Mesodermal cell (in vitro differentiated cells): Measurements from ENCODE around the gene LRBA.

Source experiments
- H3K27ac ChIP-seq: 2 replicates; pipeline ENCODE4 v1.7.0; 2013; ENCODE audit warnings: mild to moderate bottlenecking, low read depth, low read length, moderate library complexity; ENCODE audit not compliant: severe bottlenecking
- H3K36me3 ChIP-seq: 2 replicates; pipeline ENCODE4 v1.7.1; 2013; ENCODE audit warnings: mild to moderate bottlenecking, low read length, moderate library complexity; ENCODE audit not compliant: control insufficient read depth, insufficient read depth
- H3K4me1 ChIP-seq: one replicate; pipeline ENCODE4 v1.7.1; 2013; ENCODE audit warnings: mild to moderate bottlenecking, low read length; ENCODE audit not compliant: insufficient read depth, control insufficient read depth, poor library complexity, severe bottlenecking
- H3K4me3 ChIP-seq: 2 replicates; pipeline ENCODE4 v1.7.0; 2013; ENCODE audit warnings: low read length, control low read depth, mild to moderate bottlenecking; ENCODE audit not compliant: insufficient read depth, poor library complexity, severe bottlenecking; ENCODE audit errors: extremely low read depth
- H3K9me3 ChIP-seq: 2 replicates; pipeline ENCODE4 v1.7.1; 2013; ENCODE audit warnings: mild to moderate bottlenecking, low read length, moderate library complexity; ENCODE audit not compliant: control insufficient read depth
- WGBS, 2 experiments: methylation state at CpG; one replicate each; pipeline ENCODE4 v1.1.5; 2013; ENCODE audit warnings: missing lambda C conversion rate in 2 of 2; ENCODE audit not compliant: insufficient coverage in 2 of 2; 5-methylcytosine and 5-hydroxymethylcytosine counted together

The LRBA gene

DNA sequence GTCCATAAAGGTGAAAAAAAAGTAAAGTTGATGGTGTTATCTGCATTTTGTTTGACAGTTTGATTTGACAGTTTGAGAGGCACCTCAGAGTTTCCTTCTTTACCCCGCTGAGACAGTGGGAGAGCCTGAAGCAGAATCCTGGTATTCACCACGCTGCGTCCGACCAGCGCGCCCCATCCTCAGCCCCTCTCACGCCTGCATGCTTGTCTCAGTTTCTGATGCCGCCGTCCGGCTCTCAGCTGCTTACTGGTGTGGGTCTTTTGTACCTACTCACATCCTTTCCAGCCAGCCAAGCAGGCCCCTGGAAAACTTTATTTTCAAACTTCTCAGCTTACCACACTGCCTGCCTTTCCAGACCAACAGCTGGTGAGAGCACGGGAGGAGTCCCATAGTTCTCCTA is 761.7 kb downstream of the LRBA start:
- WGBS, 2 experiments: 95 to 99% methylated on average over 11 of the region's 11 CpGs
- Histone ChIP-seq H3K9me3 (no peaks in the 10 kb centered on the region), H3K36me3 (no peaks in the 10 kb centered on the region), H3K4me3 (no peak overlapping the region), H3K27ac (no peak overlapping the region), H3K4me1 (peaks cover 3% of the 10 kb centered on the region)

DNA sequence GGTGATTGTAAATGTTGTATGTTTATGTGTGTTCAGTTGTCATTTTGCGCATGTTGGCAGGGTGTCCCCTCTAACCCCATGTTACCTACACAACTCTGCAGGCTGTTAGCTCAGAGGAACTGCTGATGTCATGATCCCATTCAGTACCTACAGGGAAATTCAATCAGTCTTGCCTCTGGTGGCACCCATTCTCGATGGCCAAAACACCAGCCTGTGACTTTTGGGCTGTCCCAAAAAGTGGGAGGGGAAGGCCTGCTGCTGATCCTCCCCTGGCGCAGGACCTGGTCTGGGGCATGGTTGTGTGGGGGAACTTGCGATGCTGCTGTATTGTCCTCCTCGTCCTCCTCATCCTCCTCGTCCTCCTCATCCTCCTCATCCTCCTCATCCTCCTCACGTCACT is 762.3 kb downstream of the LRBA start:
- peaks cover 3% of the 10 kb centered on the region for H3K4me1 ChIP-seq
- no peaks in the 10 kb centered on the region for H3K36me3 ChIP-seq
- H3K4me3 ChIP-seq: no peak overlapping the region
- H3K9me3 ChIP-seq: no peaks in the 10 kb centered on the region
- WGBS, 2 experiments: 97 to 100% methylated on average over 4 to 5 of the region's 7 CpGs
- peak overlapping the region; percentile 36 for H3K27ac ChIP-seq

DNA sequence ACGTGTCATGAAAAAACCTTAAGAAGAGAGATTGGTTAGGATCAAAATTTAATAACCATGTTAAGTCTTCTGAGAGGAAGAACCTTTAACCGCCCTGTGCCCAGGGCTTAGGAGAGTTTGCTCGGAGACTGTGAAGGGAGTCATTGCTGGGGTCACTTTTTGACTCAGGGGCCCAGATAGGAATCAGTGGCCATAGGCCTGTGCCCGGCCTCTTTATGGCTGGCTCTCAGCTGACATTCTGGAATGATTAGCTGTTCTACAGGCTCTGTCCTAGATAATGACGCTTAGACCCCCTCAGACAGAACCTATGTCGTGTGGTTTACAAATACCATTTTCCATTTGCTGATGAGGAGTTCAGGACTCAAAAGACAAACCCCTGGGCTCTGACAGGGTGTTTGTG is 762.8 kb downstream of the LRBA start:
- Histone ChIP-seq H3K9me3 (no peaks in the 10 kb centered on the region), H3K27ac (peak overlapping the region; percentile 36), H3K36me3 (no peaks in the 10 kb centered on the region), H3K4me3 (no peak overlapping the region), H3K4me1 (peaks cover 3% of the 10 kb centered on the region)
- WGBS, 2 experiments: 71 to 92% methylated on average over 1 to 6 of the region's 6 CpGs

DNA sequence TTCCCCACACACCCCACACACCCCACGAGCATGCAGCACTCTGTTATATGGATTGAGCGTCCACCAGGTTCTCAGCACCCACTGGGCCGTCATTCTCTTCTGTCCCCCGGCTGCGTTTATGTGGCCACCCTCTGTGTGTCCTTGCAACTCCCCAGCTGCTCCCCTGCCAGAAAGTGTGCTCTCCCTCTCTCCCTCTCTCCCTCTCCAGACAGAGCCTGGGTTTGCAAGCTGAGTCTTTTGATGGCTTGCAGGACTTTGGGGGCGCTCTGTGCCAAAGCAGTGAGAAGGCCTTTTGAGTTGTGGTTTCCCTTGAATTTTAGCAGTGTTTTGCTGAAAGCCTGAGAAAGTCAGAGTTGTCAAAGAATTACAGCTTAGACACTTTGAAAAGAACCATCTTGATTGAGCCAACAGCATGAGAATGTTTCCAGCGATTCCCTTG is 763.3 kb downstream of the LRBA start:
- Histone ChIP-seq H3K4me1 (peaks cover 3% of the 10 kb centered on the region), H3K27ac (peak overlapping the region; percentile 46), H3K9me3 (no peaks in the 10 kb centered on the region), H3K4me3 (no peak overlapping the region), H3K36me3 (no peaks in the 10 kb centered on the region)
- 56 to 77% methylated on average over 4 to 6 of the region's 7 CpGs for WGBS, 2 experiments

DNA sequence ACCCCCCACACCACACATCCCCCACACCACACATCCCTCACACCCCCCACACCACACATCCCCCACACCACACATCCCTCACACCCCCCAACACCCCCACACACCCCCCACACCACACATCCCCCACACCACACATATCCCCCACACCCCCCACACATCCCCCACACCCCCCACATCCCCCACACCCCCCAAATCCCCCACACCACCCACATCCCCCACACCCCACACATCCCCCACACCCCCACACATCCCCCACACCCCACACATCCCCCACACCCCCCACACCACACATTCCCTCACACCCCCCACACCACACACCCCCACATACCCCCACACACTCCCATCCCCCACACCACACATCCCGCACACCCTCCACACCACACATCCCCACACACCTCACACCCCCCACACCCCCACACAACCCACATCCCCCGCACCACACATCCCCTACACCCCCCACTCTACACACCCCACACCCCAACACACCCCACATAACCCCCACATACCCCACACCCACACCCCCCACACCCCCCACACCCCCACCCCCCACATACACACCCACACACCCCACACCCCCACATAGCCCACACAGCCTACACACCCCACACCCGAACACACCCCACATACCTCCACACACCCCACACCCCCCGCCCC is 764.0 kb downstream of the LRBA start:
- H3K36me3 ChIP-seq: no peaks in the 10 kb centered on the region
- H3K4me3 ChIP-seq: no peak overlapping the region
- no peak overlapping the region for H3K27ac ChIP-seq
- H3K4me1 ChIP-seq: peaks cover 3% of the 10 kb centered on the region
- H3K9me3 ChIP-seq: no peaks in the 10 kb centered on the region
- no CpG with 5 or more reads among the region's 4 CpGs for WGBS, 2 experiments

DNA sequence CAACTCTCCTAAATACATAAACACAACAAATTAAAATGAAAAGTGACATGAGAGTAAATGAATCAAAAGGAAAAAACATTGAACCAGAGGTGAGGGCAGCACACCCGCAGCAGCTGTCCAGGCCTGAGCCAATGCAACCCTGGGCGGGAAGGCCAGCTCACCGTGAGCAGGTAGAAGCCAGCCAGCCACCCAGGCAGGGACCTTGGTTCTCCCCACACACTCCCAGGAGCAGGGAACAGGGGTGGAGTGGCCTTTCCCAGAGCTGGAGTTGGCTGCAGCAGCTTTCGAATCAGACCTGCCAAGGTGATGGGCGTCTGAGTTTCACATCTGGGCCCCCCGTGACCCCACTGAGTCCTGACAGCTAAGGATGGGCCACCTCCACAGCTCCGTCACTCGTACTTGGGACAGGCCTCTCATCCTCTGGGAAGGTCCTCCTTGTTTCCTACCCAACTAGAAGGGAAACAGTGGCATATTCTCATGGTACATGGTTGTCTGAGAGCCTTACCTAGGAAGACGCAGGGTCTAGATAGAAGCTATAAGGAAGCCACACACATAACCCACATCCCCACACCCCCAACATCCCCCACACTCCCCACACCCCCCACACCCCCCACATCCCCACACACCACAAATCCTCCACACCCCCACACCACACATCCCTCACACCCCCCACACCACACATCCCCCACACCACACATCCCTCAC is 764.6 kb downstream of the LRBA start:
- Histone ChIP-seq H3K36me3 (no peaks in the 10 kb centered on the region), H3K27ac (no peak overlapping the region), H3K9me3 (no peaks in the 10 kb centered on the region), H3K4me3 (no peak overlapping the region), H3K4me1 (peaks cover 3% of the 10 kb centered on the region)
- WGBS, 2 experiments: 90 to 96% methylated on average over 6 to 8 of the region's 9 CpGs

DNA sequence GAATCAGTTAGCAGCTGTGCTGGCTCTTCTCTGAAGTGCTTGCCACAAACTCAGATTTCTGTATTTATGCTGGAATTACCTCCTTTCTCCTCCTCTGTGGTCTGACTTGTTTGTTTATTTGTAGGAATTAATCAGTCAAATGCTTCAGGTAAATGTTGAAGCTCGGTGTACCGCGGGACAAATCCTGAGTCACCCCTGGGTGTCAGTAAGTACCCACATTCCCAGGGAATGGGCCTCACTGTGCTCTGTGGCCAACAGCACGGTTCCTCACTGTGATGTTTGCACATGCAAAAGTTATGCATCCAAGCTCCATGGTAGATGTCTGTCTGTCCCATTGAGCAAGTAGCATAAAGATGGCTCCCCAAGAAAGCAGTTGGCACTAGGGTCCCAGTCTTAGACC is 766.9 kb downstream of the LRBA start:
- WGBS, 2 experiments: 97 to 98% methylated on average over 4 of the region's 4 CpGs
- Histone ChIP-seq H3K9me3 (no peaks in the 10 kb centered on the region), H3K4me1 (peaks cover 9% of the 10 kb centered on the region), H3K27ac (no peak overlapping the region), H3K4me3 (no peak overlapping the region), H3K36me3 (no peaks in the 10 kb centered on the region)

DNA sequence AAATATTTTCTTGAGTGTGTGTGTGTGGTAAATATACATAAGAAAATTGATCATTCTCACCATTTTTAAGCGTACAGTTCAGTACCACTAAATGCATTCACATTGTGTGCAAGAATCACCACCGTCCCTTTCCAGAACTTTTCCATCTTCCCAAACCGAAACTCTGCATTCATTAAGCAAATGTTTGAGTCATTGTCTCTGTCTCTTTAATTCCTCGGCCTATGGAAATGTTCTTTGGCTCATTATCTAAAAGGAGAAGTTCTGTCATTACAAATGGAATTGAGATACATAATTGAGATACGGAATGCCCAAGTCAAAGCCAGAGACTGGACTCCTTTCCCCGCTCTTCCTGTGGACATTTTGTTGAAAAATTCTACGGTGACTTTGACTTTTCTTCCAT is 767.9 kb downstream of the LRBA start:
- H3K9me3 ChIP-seq: no peaks in the 10 kb centered on the region
- no peak overlapping the region for H3K27ac ChIP-seq
- no peaks in the 10 kb centered on the region for H3K36me3 ChIP-seq
- peaks cover 6% of the 10 kb centered on the region for H3K4me1 ChIP-seq
- WGBS, 2 experiments: 89 to 91% methylated on average over 7 of the region's 7 CpGs
- H3K4me3 ChIP-seq: no peak overlapping the region

DNA sequence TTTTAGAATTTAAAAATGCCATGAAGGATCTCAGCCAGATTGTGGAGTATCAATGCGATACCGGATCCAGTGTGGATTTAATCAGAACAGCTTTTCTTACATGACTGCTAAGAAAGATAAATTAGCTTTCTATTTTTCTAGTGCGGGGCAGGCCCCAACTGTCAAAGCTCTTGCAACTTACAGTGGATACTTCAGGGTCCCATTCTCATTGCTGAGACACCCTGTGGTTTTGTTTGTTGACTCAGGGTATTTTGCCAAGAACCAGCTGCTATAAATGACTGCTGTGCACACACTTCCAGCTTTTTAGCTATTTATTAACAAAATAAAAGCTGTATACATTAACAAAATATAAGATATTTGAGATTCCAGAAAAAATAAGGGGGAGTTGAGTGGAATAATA is 770.5 kb downstream of the LRBA start:
- WGBS, 2 experiments: 70 to 79% methylated on average over 2 of the region's 3 CpGs
- H3K27ac ChIP-seq: no peak overlapping the region

DNA sequence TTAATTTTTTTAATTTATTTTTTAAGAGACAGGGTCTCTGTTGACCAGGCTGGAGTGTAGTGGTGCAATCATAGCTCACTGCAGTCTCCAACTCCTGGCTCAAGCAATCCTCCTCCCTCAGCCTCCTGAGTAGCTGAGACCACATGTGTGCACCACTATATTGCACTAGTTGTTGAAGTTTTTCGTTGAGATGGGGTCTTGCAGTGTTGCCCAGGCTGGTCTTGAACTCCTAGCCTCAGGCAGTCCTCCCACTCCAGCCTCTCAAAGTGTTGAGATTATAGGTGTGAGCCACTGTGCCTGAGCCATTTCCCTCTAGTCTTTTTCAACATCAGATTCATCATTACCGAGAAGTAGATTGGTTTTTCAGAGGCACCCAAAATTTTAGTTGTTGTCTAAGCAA is 771.2 kb downstream of the LRBA start:
- H3K4me1 ChIP-seq: peaks cover 7% of the 10 kb centered on the region
- no peaks in the 10 kb centered on the region for H3K36me3 ChIP-seq
- 71% methylated on average over 1 of the region's 2 CpGs; no CpG with 5 or more reads in 1 of the 2 experiments for WGBS, 2 experiments
- H3K4me3 ChIP-seq: no peak overlapping the region
- no peak overlapping the region for H3K27ac ChIP-seq
- no peaks in the 10 kb centered on the region for H3K9me3 ChIP-seq

More for the DNA sequence above, 770.5 kb downstream of the LRBA start:
- Histone ChIP-seq H3K36me3 (no peaks in the 10 kb centered on the region), H3K9me3 (no peaks in the 10 kb centered on the region), H3K4me3 (no peak overlapping the region), H3K4me1 (peaks cover 6% of the 10 kb centered on the region)

DNA sequence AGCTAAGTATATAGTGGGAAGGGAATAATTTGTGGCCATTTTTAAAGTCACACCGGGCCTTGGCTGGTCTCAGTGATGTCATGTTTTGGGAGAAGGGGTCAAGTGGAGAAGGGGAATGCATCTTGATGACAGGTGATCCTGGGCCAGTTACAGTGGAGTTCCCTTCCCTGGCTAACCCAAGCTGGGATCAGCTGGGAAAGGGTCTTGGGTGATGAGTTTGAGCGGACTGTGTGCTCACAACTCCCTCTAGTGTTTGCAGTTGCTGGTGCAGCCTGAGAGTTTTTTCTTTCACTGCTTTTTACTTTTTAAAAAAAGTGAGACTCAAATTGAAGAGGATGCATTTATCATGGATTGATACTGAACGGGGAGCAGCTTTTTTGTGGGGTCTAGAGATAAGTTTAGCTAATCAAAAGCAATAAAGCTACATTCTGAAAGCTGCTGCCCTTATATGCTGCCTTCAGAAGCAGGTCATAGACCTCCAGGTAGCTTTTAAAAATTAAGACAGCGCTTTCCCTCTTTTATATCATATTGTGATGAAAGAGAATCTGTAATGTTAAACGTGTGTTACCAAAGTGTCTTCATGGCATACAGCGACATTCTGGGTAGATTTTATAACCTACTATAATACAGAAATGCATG is 772.1 kb downstream of the LRBA start:
- WGBS, 2 experiments: 43 to 53% methylated on average over 2 of the region's 6 CpGs
- peaks cover 14% of the 10 kb centered on the region for H3K4me1 ChIP-seq
- H3K4me3 ChIP-seq: no peak overlapping the region
- H3K27ac ChIP-seq: no peak overlapping the region
- no peaks in the 10 kb centered on the region for H3K9me3 ChIP-seq
- H3K36me3 ChIP-seq: no peaks in the 10 kb centered on the region
